ENCODE data around the gene FHOD1. TPM values are rescaled to one million over a fixed set of nuclear protein-coding genes. Genes with fewer than 3 reads are reported as not detected.

The FHOD1 gene
- total RNA-seq, 1 experiment from 2014 or later: 58.2 TPM

DNA sequence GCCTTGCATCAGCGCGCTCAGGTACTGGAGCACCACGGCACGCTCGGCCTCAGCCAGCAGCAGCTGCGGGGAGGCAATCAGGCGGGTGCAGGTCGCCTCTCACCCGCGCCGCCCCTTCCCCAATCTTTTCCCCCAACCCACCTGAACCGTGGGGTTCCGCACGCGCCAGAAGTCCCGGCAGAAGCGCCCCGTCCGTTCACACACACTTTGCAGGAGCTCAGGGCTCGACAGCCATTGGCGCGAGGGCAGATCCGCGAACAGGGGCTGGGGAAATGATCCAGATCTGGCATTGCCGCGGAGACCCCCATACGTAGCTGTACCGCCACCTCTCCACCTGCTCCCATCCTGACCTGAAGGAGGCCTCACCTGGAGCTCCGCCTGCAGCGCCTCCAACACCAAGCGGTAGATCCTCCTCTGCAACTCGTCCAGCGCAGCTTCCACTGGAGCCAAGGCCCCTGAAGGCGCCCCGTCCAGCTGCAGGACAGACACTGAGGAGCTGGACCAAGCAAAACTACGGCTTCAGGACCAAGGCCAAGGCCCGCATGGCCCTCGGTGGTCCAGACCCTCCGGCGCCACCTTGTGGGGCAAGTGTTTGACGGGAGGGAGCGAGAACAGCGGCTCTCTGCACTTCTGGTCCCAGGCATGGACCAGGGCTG lies 62.2 kb downstream of the FHOD1 start:
- TF ChIP-seq, protein P1, sequence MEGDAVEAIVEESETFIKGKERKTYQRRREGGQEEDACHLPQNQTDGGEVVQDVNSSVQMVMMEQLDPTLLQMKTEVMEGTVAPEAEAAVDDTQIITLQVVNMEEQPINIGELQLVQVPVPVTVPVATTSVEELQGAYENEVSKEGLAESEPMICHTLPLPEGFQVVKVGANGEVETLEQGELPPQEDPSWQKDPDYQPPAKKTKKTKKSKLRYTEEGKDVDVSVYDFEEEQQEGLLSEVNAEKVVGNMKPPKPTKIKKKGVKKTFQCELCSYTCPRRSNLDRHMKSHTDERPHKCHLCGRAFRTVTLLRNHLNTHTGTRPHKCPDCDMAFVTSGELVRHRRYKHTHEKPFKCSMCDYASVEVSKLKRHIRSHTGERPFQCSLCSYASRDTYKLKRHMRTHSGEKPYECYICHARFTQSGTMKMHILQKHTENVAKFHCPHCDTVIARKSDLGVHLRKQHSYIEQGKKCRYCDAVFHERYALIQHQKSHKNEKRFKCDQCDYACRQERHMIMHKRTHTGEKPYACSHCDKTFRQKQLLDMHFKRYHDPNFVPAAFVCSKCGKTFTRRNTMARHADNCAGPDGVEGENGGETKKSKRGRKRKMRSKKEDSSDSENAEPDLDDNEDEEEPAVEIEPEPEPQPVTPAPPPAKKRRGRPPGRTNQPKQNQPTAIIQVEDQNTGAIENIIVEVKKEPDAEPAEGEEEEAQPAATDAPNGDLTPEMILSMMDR (conservative IDR thresholded peaks at IDR 0.05): peak; percentile 58
- TF ChIP-seq EZH2 (IDR thresholded peaks at IDR 0.05; ENCODE audit: low read depth): no peak
- Histone ChIP-seq H3K9me2 (ENCODE audit: insufficient read depth) (no peaks in the 10 kb centered on the region), H3K27ac (no peak overlapping the region), H3K4me1 (replicated peaks; ENCODE audit: insufficient read depth) (peaks cover 36% of the 10 kb centered on the region), H3K27me3 (ENCODE audit: insufficient read depth, low read depth) (no peaks in the 10 kb centered on the region), H3K4me2 (peak overlapping the region; percentile 84), H3F3A (ENCODE audit: insufficient read depth, low read depth) (peaks cover 20% of the 10 kb centered on the region; the same call in 1 of the 2 replicates), H3K79me2 (ENCODE audit: low read depth) (peaks cover 16% of the 10 kb centered on the region), H2AFZ (no peak overlapping the region), H3K36me3 (ENCODE audit: low read depth) (no peaks in the 10 kb centered on the region), H3K4me3 (peak overlapping the region; percentile 67; the same call in 1 of the 2 replicates), H4K20me1 (ENCODE audit: insufficient read depth) (no peaks in the 10 kb centered on the region), H3K9me3 (ENCODE audit: insufficient read depth, low read depth) (no peaks in the 10 kb centered on the region)
- POLR2A ChIA-PET (ENCODE audit: unreplicated experiment): no interaction called here
- no TSS peak for BruUV-seq (replicated peaks)
- peak; percentile 52 to 77 for DNase-seq
- CTCF ChIA-PET: interaction anchor here (1.2 kb wide), 1 partner anchor 167 kb away, joined by 4 read pairs; no protein-coding TSS in a partner anchor
- intact Hi-C loops (cut with micrococcal nuclease; ENCODE audit: unreplicated experiment): loop anchor here (2.0 kb wide), 1 partner anchor 72 kb away; no protein-coding TSS in a partner anchor

DNA sequence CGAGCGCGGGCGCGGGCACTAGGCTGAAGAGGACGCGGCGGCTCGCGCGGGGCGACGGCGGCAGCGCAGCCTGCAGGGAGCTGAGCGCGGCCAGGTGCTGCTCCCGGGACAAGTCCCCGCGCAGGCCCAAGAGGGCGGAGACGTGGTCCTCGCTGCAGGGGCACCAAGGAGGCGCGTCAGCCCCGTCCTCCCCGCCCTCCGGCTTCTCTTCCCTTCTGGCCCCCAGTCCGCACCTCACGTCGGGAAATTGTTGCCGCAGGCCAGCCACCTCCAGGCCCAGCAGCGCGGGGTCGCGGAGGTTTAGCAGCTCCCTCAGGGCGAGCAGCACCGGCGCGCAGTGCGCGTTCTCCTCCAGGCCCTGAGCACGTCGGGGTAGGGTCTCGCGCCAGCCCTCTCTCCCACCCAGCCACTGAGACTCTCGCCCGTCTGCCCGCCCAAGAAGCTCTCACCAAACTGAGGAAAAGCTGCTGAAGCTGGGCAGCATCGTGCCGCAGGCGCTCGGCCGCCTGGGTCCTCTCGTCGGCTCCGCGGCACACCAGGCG lies 62.8 kb downstream of the FHOD1 start:
- H3K36me3 ChIP-seq (ENCODE audit: low read depth): no peaks in the 10 kb centered on the region
- peaks cover 16% of the 10 kb centered on the region for H3K79me2 ChIP-seq (ENCODE audit: low read depth)
- no peaks in the 10 kb centered on the region for H4K20me1 ChIP-seq (ENCODE audit: insufficient read depth)
- peaks cover 20% of the 10 kb centered on the region; the same call in 1 of the 2 replicates for H3F3A ChIP-seq (ENCODE audit: insufficient read depth, low read depth)
- peak overlapping the region; percentile 84 for H3K4me2 ChIP-seq
- POLR2A ChIA-PET (ENCODE audit: unreplicated experiment): no interaction called here
- H3K4me1 ChIP-seq (replicated peaks; ENCODE audit: insufficient read depth): peaks cover 39% of the 10 kb centered on the region
- H3K4me3 ChIP-seq: peak overlapping the region; percentile 67
- H2AFZ ChIP-seq: peak overlapping the region; percentile 75
- DNase-seq: no peak
- no peaks in the 10 kb centered on the region for H3K9me3 ChIP-seq (ENCODE audit: insufficient read depth, low read depth)
- H3K27ac ChIP-seq: peak overlapping the region; percentile 66; the same call in 1 of the 2 replicates
- no peaks in the 10 kb centered on the region for H3K27me3 ChIP-seq (ENCODE audit: insufficient read depth, low read depth)
- no peaks in the 10 kb centered on the region for H3K9me2 ChIP-seq (ENCODE audit: insufficient read depth)
- CTCF ChIA-PET: interaction anchor here (1.2 kb wide), 1 partner anchor 167 kb away, joined by 4 read pairs; no protein-coding TSS in a partner anchor
- no TSS peak for BruUV-seq (replicated peaks)
- intact Hi-C loops (cut with micrococcal nuclease; ENCODE audit: unreplicated experiment): loop anchor here (2.0 kb wide), 1 partner anchor 72 kb away; no protein-coding TSS in a partner anchor
- TF ChIP-seq EZH2 (IDR thresholded peaks at IDR 0.05; ENCODE audit: low read depth): no peak
- TF ChIP-seq, protein P1 (conservative IDR thresholded peaks at IDR 0.05): no peak

DNA sequence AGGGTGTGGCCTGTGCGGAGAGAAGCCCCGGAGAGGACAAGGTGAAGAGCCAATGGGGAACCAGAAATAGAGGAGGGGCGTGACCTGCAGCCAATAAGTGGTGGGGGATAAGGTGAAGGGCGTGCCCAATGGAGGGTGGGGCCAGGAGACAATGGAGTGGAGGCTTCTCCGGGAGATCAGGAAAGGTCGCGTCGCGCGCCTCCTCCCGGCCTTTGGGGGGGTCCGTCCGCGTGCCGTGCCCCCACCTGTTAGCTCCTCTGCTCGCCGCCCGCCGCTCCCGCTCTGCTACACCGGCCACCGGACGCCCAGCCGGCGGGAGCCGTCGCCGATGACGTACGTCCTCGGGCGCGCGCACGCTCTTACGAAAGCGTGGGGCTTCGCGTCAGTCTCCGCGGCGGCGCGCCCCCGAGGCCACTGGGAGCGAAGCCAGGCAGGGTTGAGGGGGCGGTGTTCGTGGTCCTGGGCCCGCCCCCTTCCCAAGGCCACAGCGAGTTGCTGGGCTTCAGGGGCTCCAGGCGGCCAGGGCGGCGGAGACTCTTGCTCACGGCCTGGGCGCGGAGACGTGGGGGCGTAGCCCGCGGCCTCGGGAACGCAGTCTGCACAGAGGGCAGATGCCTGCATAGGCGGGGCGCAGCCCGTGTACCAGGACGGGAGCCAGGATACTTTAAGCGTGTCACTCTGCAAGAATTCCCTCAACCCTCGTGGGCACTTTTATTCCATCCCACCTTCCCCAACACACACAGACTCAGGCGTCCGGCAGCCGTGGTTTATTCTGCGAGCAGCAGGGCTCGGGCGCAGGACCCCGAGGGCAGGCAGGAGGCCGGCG lies 63.4 kb downstream of the FHOD1 start, which contains the start of gene MATCAP1:
TSS of gene MATCAP1 (minus strand) at position 337 of the 826 bp plus-strand sequence. CDS start 3,353 bp downstream, outside the sequence.
- ChIA-PET POLR2A (ENCODE audit: unreplicated experiment) (no interaction called here), CTCF (no interaction called here)
- intact Hi-C loops (cut with micrococcal nuclease; ENCODE audit: unreplicated experiment): loop anchor here (2.0 kb wide), 1 partner anchor 71 kb away; no protein-coding TSS in a partner anchor
- Histone ChIP-seq H2AFZ (peak within 1 kb of the TSS; percentile 75), H3K9me3 (ENCODE audit: insufficient read depth, low read depth) (no peaks in the 10 kb centered on the region), H3K79me2 (ENCODE audit: low read depth) (peaks cover 16% of the 10 kb centered on the region), H3K4me3 (peak within 1 kb of the TSS; percentile 67), H3K36me3 (ENCODE audit: low read depth) (no peaks in the 10 kb centered on the region), H3K4me1 (replicated peaks; ENCODE audit: insufficient read depth) (peaks cover 46% of the 10 kb centered on the region), H3K4me2 (peak within 1 kb of the TSS; percentile 84), H3K27me3 (ENCODE audit: insufficient read depth, low read depth) (no peaks in the 10 kb centered on the region), H4K20me1 (ENCODE audit: insufficient read depth) (no peaks in the 10 kb centered on the region), H3K9me2 (ENCODE audit: insufficient read depth) (no peaks in the 10 kb centered on the region), H3F3A (ENCODE audit: insufficient read depth, low read depth) (peaks cover 25% of the 10 kb centered on the region; the same call in 1 of the 2 replicates), H3K27ac (peak within 1 kb of the TSS; percentile 66)
- BruUV-seq (replicated peaks): TSS peak; percentile 61
- no peak for TF ChIP-seq EZH2 (IDR thresholded peaks at IDR 0.05; ENCODE audit: low read depth)
- TF ChIP-seq, protein P1 (conservative IDR thresholded peaks at IDR 0.05): no peak
- DNase-seq: peak; percentile 93 to 97

Measured in PC-9 (cell line).